H9 (cell line): Measurements from ENCODE around the gene RRAGB. TPM values are rescaled to one million over a fixed set of nuclear protein-coding genes. Genes with fewer than 3 reads are reported as not detected.

Experiments used
- DNase-seq: peaks from one replicate; pipeline ENCODE4 v3.0.0-alpha.2; 2017
- H2AFZ ChIP-seq: one replicate; pipeline ENCODE4 v1.6.1; 2013; ENCODE audit warnings: mild to moderate bottlenecking, low read length, control low read depth, moderate library complexity
- H2AK5ac ChIP-seq: 2 replicates; pipeline ENCODE4 v1.6.1; 2013; ENCODE audit warnings: low read length, control low read depth, mixed read lengths; ENCODE audit not compliant: insufficient read length
- H2BK120ac ChIP-seq: one replicate; pipeline ENCODE4 v1.6.1; 2013; ENCODE audit warnings: low read depth, mild to moderate bottlenecking, low read length, control low read depth, inconsistent platforms; ENCODE audit not compliant: poor library complexity, severe bottlenecking
- H2BK12ac ChIP-seq: 2 replicates; pipeline ENCODE4 v1.6.1; 2013; ENCODE audit warnings: low read length, control low read depth, mixed read lengths, low read depth; ENCODE audit not compliant: insufficient read length
- H2BK15ac ChIP-seq: 2 replicates; pipeline ENCODE4 v1.6.1; 2013; ENCODE audit warnings: low read depth, low read length, control low read depth
- H2BK20ac ChIP-seq: one replicate; pipeline ENCODE4 v1.6.1; 2013; ENCODE audit warnings: low read depth, mild to moderate bottlenecking, low read length, control low read depth, inconsistent platforms; ENCODE audit not compliant: poor library complexity, severe bottlenecking
- H2BK5ac ChIP-seq: 2 replicates; pipeline ENCODE4 v1.6.1; 2013; ENCODE audit warnings: low read length, control low read depth, mixed read lengths; ENCODE audit not compliant: insufficient read length
- H3K14ac ChIP-seq: 2 replicates; pipeline ENCODE4 v1.6.1; 2013; ENCODE audit warnings: low read length, control low read depth; ENCODE audit not compliant: insufficient read depth
- H3K18ac ChIP-seq: 2 replicates; pipeline ENCODE4 v1.6.1; 2013; ENCODE audit warnings: low read depth, mild to moderate bottlenecking, mixed read lengths, low read length, control low read depth; ENCODE audit not compliant: insufficient read length
- H3K23ac ChIP-seq: 2 replicates; pipeline ENCODE4 v1.6.1; 2013; ENCODE audit warnings: low read length, control low read depth, mixed read lengths, low read depth; ENCODE audit not compliant: insufficient read length
- H3K23me2 ChIP-seq: 2 replicates; pipeline ENCODE4 v1.6.1; 2013; ENCODE audit warnings: low read depth, mild to moderate bottlenecking, mixed read lengths, low read length, control low read depth; ENCODE audit not compliant: insufficient read length, poor library complexity, severe bottlenecking
- H3K27ac ChIP-seq: 2 replicates; pipeline ENCODE4 v1.5.1; 2013; ENCODE audit warnings: low read length, control low read depth, mixed read lengths, low read depth; ENCODE audit not compliant: insufficient read length
- H3K27me3 ChIP-seq: 2 replicates; pipeline ENCODE4 v1.6.1; 2013; ENCODE audit warnings: low read length, control low read depth, inconsistent platforms; ENCODE audit not compliant: insufficient read depth
- H3K4ac ChIP-seq: 2 replicates; pipeline ENCODE4 v1.6.1; 2013; ENCODE audit warnings: low read depth, mild to moderate bottlenecking, control low read depth, inconsistent platforms, low read length, moderate library complexity
- H3K4me1 ChIP-seq: 2 replicates; pipeline ENCODE4 v1.6.1; 2013; ENCODE audit warnings: low read length, control low read depth, inconsistent platforms; ENCODE audit not compliant: insufficient read depth
- H3K4me2 ChIP-seq: 2 replicates; pipeline ENCODE4 v1.6.1; 2013; ENCODE audit warnings: low read length, control low read depth, mixed read lengths; ENCODE audit not compliant: insufficient read length, insufficient read depth
- H3K56ac ChIP-seq: 2 replicates; pipeline ENCODE4 v1.6.1; 2013; ENCODE audit warnings: low read depth, mild to moderate bottlenecking, mixed read lengths, low read length, control low read depth; ENCODE audit not compliant: insufficient read length
- H3K79me1 ChIP-seq: 2 replicates; pipeline ENCODE4 v1.6.1; 2013; ENCODE audit warnings: low read depth, mild to moderate bottlenecking, moderate library complexity, low read length, control low read depth, inconsistent platforms; ENCODE audit not compliant: insufficient read depth, poor library complexity, severe bottlenecking
- H3K79me2 ChIP-seq: 2 replicates; pipeline ENCODE4 v1.6.1; 2013; ENCODE audit warnings: low read length, control low read depth, inconsistent platforms; ENCODE audit not compliant: insufficient read depth
- H3K9ac ChIP-seq: 2 replicates; pipeline ENCODE4 v1.6.1; 2013; ENCODE audit warnings: low read length, control low read depth, mixed read lengths; ENCODE audit not compliant: insufficient read length; ENCODE audit errors: extremely low read depth
- H3K9me3 ChIP-seq: one replicate; pipeline ENCODE4 v1.6.1; 2013; ENCODE audit warnings: low read depth, low read length, inconsistent platforms; ENCODE audit not compliant: control insufficient read depth
- H3T11ph ChIP-seq: one replicate; pipeline ENCODE4 v1.6.1; 2013; ENCODE audit warnings: mild to moderate bottlenecking, low read length, control low read depth, inconsistent platforms
- H4K20me1 ChIP-seq: one replicate; pipeline ENCODE4 v1.6.1; 2013; ENCODE audit not compliant: control insufficient read depth, insufficient read length, insufficient read depth
- H4K5ac ChIP-seq: 2 replicates; pipeline ENCODE4 v1.6.1; 2013; ENCODE audit warnings: low read depth, mild to moderate bottlenecking, mixed read lengths, low read length, control low read depth; ENCODE audit not compliant: insufficient read length
- H4K8ac ChIP-seq: replicated peaks from 2 replicates; pipeline ENCODE4 v1.6.1; 2013; ENCODE audit warnings: low read length, control low read depth, mixed read lengths, low read depth; ENCODE audit not compliant: insufficient read length
- H4K91ac ChIP-seq: 2 replicates; pipeline ENCODE4 v1.6.1; 2013; ENCODE audit warnings: low read depth, mild to moderate bottlenecking, moderate library complexity, mixed read lengths, low read length, control low read depth; ENCODE audit not compliant: insufficient read length
- H3K27ac Mint-ChIP-seq, 3 experiments: 2 replicates in 2 of 3; 3 replicates in 1 of 3; pipeline ENCODE4 v1.8.0; 2020 to 2021; ENCODE audit warnings: mixed read lengths in 3 of 3, mild to moderate bottlenecking in 1 of 3, moderate library complexity in 1 of 3
- H3K27me3 Mint-ChIP-seq: 2 replicates; pipeline ENCODE4 v1.8.0; 2021; ENCODE audit warnings: low read depth, mild to moderate bottlenecking, moderate library complexity, mixed read lengths
- H3K36me3 Mint-ChIP-seq, 3 experiments: 2 replicates in 2 of 3; 3 replicates in 1 of 3; pipeline ENCODE4 v1.8.0; 2020 to 2021; ENCODE audit warnings: low read depth in 3 of 3, mixed read lengths in 3 of 3; ENCODE audit not compliant: insufficient read depth in 1 of 3
- H3K4me1 Mint-ChIP-seq, 2 experiments: 2 replicates each; pipeline ENCODE4 v1.8.0; 2020; ENCODE audit warnings: mixed read lengths in 2 of 2
- H3K4me3 Mint-ChIP-seq, 2 experiments: 2 replicates in 1 of 2; 3 replicates in 1 of 2; pipeline ENCODE4 v1.8.0; 2020 to 2021; ENCODE audit warnings: mild to moderate bottlenecking in 2 of 2, mixed read lengths in 2 of 2, moderate library complexity in 1 of 2
- H3K9me3 Mint-ChIP-seq, 2 experiments: 2 replicates in 1 of 2; 3 replicates in 1 of 2; pipeline ENCODE4 v1.8.0; 2020; ENCODE audit warnings: mild to moderate bottlenecking in 2 of 2, mixed read lengths in 2 of 2, moderate library complexity in 1 of 2
- WGBS: extraction: QIAGEN DNeasy Blood & Tissue Kit; methylation state at CpG from one replicate; pipeline ENCODE4 v1.1.7; 2013; ENCODE audit warnings: missing lambda C conversion rate, low lambda C conversion rate, mixed read lengths; ENCODE audit not compliant: insufficient read length; ENCODE audit errors: extremely low coverage; 5-methylcytosine and 5-hydroxymethylcytosine counted together
- total RNA-seq: library from RNA; stranded (reverse); gene quantifications from 2 replicates; pipeline ENCODE4 v1.2.1, GENCODE V29; 2021
- TF ChIP-seq, protein P1 (sequence below): fragments of 200-600 bp; sonication (generic); conservative IDR thresholded peaks from 3 replicates; pipeline ENCODE4 v1.8.0; 2021; ENCODE audit warnings: antibody characterized with exemption, mild to moderate bottlenecking

RRAGB gene
- total RNA-seq, 1 experiment from 2014 or later = 10.3 TPM

DNA sequence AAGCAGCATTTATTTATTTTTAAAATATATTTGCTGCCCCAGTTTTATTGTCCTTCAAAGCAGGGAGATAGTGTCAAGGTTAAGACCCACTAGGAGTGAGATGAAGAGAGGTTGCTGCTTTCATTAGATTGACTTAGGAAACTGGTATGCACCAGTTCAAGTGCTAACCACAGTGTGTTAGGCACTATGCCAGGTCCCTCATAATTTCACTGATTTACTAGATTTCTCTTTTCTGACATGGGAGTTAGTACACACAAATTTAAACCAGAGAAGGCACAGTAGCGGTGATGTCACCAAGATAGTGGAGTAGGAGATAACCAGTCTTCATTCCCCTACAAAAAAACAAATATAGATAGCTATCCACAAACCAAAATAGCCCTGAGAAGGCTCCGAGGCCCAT lies 14.3 kb downstream of the RRAGB start:
- Mint-ChIP-seq H3K27ac (no peak overlapping the region), H3K9me3 (peaks cover 43 to 46% of the 10 kb centered on the region in 2 experiments), H3K36me3 (peaks cover 24 to 53% (median 41%) of the 10 kb centered on the region in 3 experiments), H3K27me3 (peaks cover 1% of the 10 kb centered on the region; the same call in 1 of the 2 replicates), H3K4me3 (no peak overlapping the region), H3K4me1 (no peaks in the 10 kb centered on the region)
- Histone ChIP-seq H2BK20ac (no peak overlapping the region), H3K79me1 (no peaks in the 10 kb centered on the region), H3K9ac (no peak overlapping the region), H3K27ac (no peak overlapping the region), H3K23ac (no peak overlapping the region), H2BK5ac (no peak overlapping the region), H3K27me3 (no peaks in the 10 kb centered on the region), H3K9me3 (peaks cover 25% of the 10 kb centered on the region), H4K91ac (no peak overlapping the region), H3K79me2 (no peaks in the 10 kb centered on the region), H3K18ac (no peak overlapping the region), H2AFZ (no peak overlapping the region), H4K8ac (no peak overlapping the region), H3T11ph (no peak overlapping the region), H3K23me2 (no peaks in the 10 kb centered on the region), H3K4me1 (no peaks in the 10 kb centered on the region), H2BK15ac (no peak overlapping the region), H3K4ac (no peak overlapping the region), H3K14ac (no peak overlapping the region), H4K20me1 (no peaks in the 10 kb centered on the region), H3K4me2 (no peak overlapping the region), H2AK5ac (no peak overlapping the region), H2BK120ac (no peak overlapping the region), H3K56ac (no peak overlapping the region), H4K5ac (no peak overlapping the region), H2BK12ac (no peak overlapping the region)
- TF ChIP-seq, protein P1, sequence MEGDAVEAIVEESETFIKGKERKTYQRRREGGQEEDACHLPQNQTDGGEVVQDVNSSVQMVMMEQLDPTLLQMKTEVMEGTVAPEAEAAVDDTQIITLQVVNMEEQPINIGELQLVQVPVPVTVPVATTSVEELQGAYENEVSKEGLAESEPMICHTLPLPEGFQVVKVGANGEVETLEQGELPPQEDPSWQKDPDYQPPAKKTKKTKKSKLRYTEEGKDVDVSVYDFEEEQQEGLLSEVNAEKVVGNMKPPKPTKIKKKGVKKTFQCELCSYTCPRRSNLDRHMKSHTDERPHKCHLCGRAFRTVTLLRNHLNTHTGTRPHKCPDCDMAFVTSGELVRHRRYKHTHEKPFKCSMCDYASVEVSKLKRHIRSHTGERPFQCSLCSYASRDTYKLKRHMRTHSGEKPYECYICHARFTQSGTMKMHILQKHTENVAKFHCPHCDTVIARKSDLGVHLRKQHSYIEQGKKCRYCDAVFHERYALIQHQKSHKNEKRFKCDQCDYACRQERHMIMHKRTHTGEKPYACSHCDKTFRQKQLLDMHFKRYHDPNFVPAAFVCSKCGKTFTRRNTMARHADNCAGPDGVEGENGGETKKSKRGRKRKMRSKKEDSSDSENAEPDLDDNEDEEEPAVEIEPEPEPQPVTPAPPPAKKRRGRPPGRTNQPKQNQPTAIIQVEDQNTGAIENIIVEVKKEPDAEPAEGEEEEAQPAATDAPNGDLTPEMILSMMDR = no peak
- WGBS = no CpG with 5 or more reads among the region's 2 CpGs
- no peak for DNase-seq
